AG09319 (cell line): ENCODE measurements around the gene DISP3.

Experiments
- DNase-seq: peaks from one replicate; pipeline ENCODE4 v3.0.0-alpha.2; 2010; ENCODE audit warnings: low read depth; ENCODE audit errors: extremely low read depth
- CTCF ChIP-seq: IDR thresholded peaks from 2 replicates; pipeline ENCODE4 v1.5.1; 2011; ENCODE audit warnings: low read depth, mild to moderate bottlenecking, inconsistent platforms, low read length, moderate library complexity

Gene DISP3

GRCh38 chr1:11541956-11542355 lies 63.0 kb downstream of the DISP3 start:
- no peak for TF ChIP-seq CTCF
- no peak for DNase-seq

DNA sequence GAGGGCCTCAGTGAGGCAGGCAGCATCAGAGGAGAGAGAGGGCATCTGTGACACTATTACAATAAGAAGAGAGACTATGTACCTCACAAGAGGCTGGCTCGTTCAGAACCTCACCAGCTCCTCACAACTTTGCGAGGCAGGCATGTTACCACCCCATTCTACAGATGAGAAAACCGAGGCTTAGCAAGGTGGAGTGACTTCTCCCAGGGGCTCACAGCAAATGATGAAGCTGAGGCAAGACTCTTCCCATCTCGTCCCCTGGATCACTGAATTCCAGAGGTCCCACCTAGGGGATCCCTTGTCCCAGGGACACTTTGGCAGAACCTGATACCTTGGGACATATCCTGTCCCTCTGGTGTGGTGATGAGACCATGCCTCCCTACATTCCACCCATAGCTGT lies 64.4 kb downstream of the DISP3 start:
- no peak for TF ChIP-seq CTCF
- no peak for DNase-seq

DNA sequence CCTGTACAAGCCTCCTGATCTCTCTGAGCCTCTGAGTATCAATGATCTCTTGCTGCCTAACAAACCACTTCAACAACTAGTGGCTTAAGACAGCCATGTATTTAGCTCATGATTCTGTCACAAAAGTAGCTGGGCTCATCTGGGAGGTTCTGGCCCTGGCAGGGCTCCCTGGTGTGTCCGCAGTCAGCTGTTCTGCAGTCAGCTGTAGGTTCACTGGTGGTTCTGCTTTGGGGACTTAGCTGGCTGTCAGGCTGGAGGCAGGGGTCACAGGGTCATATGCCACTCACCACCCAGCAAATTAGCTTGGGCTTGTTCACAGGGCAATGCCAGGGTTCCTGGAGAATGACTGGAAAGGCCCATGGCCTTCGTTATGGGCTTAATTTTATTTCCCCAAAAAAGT lies 64.8 kb downstream of the DISP3 start:
- no peak for DNase-seq
- no peak for TF ChIP-seq CTCF

GRCh38 chr1:11546456-11546855 lies 67.5 kb downstream of the DISP3 start:
- TF ChIP-seq CTCF = no peak
- DNase-seq = no peak

GRCh38 chr1:11550664-11551283 lies 71.8 kb downstream of the DISP3 start:
- no peak for TF ChIP-seq CTCF
- DNase-seq = peak; percentile 1

DNA sequence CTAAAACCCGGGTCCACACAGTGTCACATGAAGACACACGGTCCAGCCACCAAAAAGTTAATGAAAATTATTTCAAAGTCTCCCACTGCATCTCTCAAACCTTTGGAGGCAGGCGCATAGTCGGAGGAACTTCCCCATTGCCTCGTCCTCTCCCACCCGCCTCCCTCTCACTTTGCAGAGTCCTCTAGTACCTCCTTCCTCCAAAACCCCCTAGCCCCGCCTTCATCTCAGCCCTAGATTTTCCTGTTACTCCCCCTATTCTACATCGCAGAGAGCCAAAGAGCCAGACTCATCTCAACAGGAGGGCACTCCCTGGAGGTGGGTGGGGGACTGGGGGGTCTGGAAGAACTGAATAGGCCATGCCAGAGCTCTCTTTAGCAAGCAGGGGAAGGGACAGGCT lies 79.3 kb downstream of the DISP3 start:
- TF ChIP-seq CTCF = no peak
- no peak for DNase-seq

DNA sequence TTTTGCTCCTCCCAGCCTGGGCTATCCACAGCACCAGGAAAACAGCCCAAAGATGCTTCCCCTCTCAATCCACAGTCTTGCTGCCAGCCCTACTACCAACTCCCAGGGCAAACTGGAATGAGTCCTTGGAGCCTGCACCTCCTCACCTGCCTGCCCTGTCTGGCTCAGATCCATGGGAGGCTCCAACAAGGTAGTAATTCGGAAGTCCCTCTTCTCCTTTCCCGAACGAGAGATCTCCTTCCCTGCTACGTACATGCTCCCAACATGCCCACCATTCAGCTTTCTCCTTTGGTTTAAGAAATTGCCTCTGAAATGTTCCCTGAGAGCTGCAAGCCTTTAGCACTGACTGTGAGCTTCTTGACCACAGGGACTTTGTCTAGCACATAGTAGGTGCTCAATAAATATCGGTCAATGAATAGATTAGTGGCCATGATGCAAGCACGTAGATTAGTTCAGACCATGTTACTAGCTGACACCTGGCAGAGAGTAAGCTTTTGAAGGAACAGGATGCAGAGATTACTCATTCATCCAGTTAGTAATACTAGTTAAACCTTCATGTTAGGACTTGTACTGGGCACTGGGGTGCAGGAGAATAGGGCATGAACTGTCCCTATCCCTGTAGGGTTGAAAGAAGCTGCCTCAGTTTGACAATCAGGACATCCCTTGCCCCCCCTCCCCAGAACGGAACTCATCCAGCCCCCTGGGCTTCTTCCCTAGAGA lies 80.1 kb downstream of the DISP3 start:
- no peak for DNase-seq
- TF ChIP-seq CTCF = no peak
